RWPE2 (cell line): Measurements from ENCODE around the gene CYB5R2.

Experiments used
- ATAC-seq: fragments of 200-7000 bp; cut with Tn5 transposase; 3 replicates; pipeline ENCODE4 v1.9.1; 2021; ENCODE audit warnings: low read depth
- DNase-seq: peaks from one replicate; pipeline ENCODE4 v3.0.0-alpha.2; 2020; ENCODE audit warnings: low spot score
- H3K27ac ChIP-seq: fragments of 450-650 bp; 2 replicates; pipeline ENCODE4 v1.5.1; 2017; ENCODE audit warnings: mild to moderate bottlenecking; ENCODE audit not compliant: poor library complexity, severe bottlenecking
- H3K27me3 ChIP-seq: fragments of 250-450 bp; sonication (Bioruptor Pico); 2 replicates; pipeline ENCODE4 v1.5.1; 2021; ENCODE audit warnings: mild to moderate bottlenecking, moderate library complexity; ENCODE audit not compliant: insufficient read depth, poor library complexity, severe bottlenecking
- H3K36me3 ChIP-seq: fragments of 250-450 bp; sonication (Bioruptor Pico); 2 replicates; pipeline ENCODE4 v1.5.1; 2020; ENCODE audit warnings: low read depth, mild to moderate bottlenecking, moderate library complexity
- H3K4me1 ChIP-seq: fragments of 250-450 bp; sonication (Bioruptor Pico); 2 replicates; pipeline ENCODE4 v1.5.1; 2021; ENCODE audit warnings: mild to moderate bottlenecking, moderate library complexity; ENCODE audit not compliant: insufficient read depth, poor library complexity, severe bottlenecking
- H3K4me3 ChIP-seq: fragments of 250-450 bp; sonication (Bioruptor Pico); 2 replicates; pipeline ENCODE4 v1.5.1; 2021; ENCODE audit warnings: mild to moderate bottlenecking, moderate library complexity; ENCODE audit not compliant: severe bottlenecking
- H3K9me3 ChIP-seq: fragments of 250-450 bp; sonication (Bioruptor Pico); 2 replicates; pipeline ENCODE4 v1.5.1; 2021; ENCODE audit warnings: mild to moderate bottlenecking, moderate library complexity; ENCODE audit not compliant: severe bottlenecking
- TF ChIP-seq, protein P1 (sequence below): fragments of 450-650 bp; IDR thresholded peaks from one replicate; pipeline ENCODE4 v1.5.1; 2017; ENCODE audit warnings: mild to moderate bottlenecking, moderate library complexity; ENCODE audit not compliant: poor library complexity, severe bottlenecking

Gene CYB5R2

DNA sequence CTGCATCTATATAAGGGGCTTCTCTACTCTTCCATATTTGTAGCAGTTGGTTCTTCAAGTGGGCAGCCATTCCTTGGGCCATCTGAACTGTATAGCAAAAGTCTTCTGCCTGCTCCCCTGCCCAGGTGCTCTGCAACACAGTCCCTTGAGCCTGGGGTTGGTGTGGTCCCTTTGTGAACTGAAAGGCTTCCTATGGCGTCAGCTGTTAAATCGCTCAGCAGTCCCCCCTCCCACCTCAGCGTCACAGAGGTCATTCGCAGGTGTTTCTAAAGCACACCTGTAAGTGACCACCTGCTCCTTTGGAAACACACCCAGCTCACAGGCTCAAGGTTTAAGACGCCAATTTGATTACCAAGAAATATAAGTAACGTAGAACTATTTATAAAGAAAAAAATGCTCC, 37.0 kb downstream of the CYB5R2 start:
- H3K27ac ChIP-seq, result no peak overlapping the region
- ATAC-seq, result no peak
- no peaks in the 10 kb centered on the region for H3K36me3 ChIP-seq
- H3K9me3 ChIP-seq, result no peaks in the 10 kb centered on the region
- TF ChIP-seq, protein P1, sequence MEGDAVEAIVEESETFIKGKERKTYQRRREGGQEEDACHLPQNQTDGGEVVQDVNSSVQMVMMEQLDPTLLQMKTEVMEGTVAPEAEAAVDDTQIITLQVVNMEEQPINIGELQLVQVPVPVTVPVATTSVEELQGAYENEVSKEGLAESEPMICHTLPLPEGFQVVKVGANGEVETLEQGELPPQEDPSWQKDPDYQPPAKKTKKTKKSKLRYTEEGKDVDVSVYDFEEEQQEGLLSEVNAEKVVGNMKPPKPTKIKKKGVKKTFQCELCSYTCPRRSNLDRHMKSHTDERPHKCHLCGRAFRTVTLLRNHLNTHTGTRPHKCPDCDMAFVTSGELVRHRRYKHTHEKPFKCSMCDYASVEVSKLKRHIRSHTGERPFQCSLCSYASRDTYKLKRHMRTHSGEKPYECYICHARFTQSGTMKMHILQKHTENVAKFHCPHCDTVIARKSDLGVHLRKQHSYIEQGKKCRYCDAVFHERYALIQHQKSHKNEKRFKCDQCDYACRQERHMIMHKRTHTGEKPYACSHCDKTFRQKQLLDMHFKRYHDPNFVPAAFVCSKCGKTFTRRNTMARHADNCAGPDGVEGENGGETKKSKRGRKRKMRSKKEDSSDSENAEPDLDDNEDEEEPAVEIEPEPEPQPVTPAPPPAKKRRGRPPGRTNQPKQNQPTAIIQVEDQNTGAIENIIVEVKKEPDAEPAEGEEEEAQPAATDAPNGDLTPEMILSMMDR, result no peak
- DNase-seq, result no peak
- H3K4me3 ChIP-seq, result no peak overlapping the region
- H3K4me1 ChIP-seq, result peaks cover 2% of the 10 kb centered on the region
- no peaks in the 10 kb centered on the region for H3K27me3 ChIP-seq

DNA sequence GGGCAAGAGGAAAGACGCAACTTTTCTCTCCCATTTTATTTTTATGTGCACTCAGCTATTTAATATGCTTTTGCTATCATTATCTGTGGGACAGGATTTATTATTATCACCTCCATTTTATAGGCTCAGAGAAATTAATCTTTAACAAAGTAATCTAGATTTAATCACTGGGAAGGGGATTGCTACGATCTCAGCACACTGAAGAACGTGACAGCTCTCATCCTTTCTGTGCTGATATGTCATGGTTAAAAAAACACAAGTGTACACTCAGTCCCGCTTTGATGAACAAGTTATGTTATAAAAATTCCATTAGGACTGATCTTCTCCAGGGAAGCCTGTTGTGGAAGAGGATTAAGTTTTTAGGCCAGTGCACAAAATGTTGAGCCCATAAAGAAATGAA, 37.6 kb downstream of the CYB5R2 start:
- H3K36me3 ChIP-seq, result no peaks in the 10 kb centered on the region
- H3K4me3 ChIP-seq, result no peak overlapping the region
- TF ChIP-seq, protein P1, result no peak
- ATAC-seq (no peak), DNase-seq (no peak)
- no peaks in the 10 kb centered on the region for H3K27me3 ChIP-seq
- H3K27ac ChIP-seq, result no peak overlapping the region
- H3K4me1 ChIP-seq, result peaks cover 2% of the 10 kb centered on the region
- no peaks in the 10 kb centered on the region for H3K9me3 ChIP-seq

DNA sequence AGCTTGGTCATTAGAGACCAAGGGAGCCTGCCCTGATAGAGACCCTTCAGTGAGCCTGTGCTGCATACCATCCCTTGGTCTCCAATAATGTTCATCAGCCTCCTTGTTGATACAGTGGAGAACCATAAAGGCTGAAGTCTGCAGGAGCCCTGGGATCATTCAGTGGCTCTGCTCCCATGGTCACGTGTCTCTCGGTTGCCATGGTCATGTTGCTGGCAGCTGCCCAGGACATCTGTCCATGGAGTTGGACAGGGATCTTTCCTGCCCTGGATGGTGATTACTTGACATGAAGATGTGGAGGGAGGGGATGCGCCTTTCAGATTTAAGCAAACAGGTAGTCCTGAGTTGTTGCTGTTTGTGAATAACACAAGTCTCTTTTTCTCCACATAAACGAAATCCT, 38.2 kb downstream of the CYB5R2 start:
- ATAC-seq (no peak), DNase-seq (no peak)
- TF ChIP-seq, protein P1, result no peak
- H3K9me3 ChIP-seq, result no peaks in the 10 kb centered on the region
- H3K4me1 ChIP-seq, result peaks cover 2% of the 10 kb centered on the region
- H3K36me3 ChIP-seq, result no peaks in the 10 kb centered on the region
- H3K27me3 ChIP-seq, result no peaks in the 10 kb centered on the region
- H3K27ac ChIP-seq, result no peak overlapping the region
- no peak overlapping the region for H3K4me3 ChIP-seq

DNA sequence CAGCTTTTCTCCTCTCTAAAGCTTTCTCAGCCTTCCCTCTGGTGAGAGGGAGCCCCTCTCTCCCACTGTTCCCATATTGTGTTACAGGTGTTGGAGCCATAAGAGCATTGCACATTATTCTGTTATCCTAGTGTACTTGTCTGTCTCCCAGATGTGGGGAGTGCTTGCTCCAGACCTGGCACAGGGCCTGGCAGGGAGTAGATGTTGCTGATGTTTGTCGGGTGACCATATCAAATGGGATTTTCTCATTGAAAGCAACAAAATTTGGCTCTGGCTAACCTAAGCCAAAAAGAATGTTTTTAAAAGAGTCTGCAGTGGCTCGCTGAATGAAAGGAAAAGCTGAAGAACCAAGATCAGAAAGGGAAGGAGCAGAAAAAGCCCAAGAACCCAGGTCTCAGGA, 41.1 kb downstream of the CYB5R2 start:
- Histone ChIP-seq H3K36me3 (no peaks in the 10 kb centered on the region), H3K4me3 (no peak overlapping the region), H3K27me3 (no peaks in the 10 kb centered on the region), H3K4me1 (no peaks in the 10 kb centered on the region), H3K9me3 (no peaks in the 10 kb centered on the region), H3K27ac (no peak overlapping the region)
- ATAC-seq (no peak), DNase-seq (no peak)
- TF ChIP-seq, protein P1, result no peak

DNA sequence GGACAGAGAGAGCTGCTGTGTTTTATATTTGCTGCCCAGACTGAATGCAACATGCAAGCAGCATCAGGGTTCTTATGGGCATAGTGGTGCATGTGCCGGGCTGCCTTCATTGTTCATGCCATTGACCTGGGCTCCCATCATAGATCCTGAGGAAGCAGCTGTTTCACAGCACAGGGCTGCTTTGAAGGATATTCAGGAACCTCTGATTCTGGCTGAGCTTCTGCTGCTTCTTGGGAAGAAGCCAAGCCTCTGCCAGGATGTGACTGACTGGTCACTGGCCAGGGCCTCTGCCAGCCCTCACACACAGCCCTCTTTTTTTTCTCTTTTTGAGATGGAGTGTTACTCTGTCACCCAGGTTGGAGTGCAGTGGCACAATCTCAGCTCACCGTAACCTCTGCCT, 43.3 kb downstream of the CYB5R2 start:
- ATAC-seq (no peak), DNase-seq (no peak)
- Histone ChIP-seq H3K27ac (no peak overlapping the region), H3K4me3 (no peak overlapping the region), H3K27me3 (no peaks in the 10 kb centered on the region), H3K36me3 (no peaks in the 10 kb centered on the region), H3K9me3 (no peaks in the 10 kb centered on the region), H3K4me1 (no peaks in the 10 kb centered on the region)
- TF ChIP-seq, protein P1, result no peak
